PC-9 (cell line): ENCODE results near the gene IQSEC3. TPM values are rescaled to one million over a fixed set of nuclear protein-coding genes. Genes with fewer than 3 reads are reported as not detected.
A peak's percentile ranks its signal among the peaks of the same experiment; 100 is the strongest.

Source experiments
- BruUV-seq: library from RNA; stranded (reverse); fragments of 400-500 nt; replicated peaks from 2 replicates; lab custom pipeline; 2021; lab: Mats Ljungman, UMichigan
- CTCF ChIA-PET: fragments of 300-600 bp; sonication (Branson Sonifier 250); formaldehyde crosslinking; loops from one replicate; lab custom pipeline; 2022; ENCODE audit warnings: antibody characterized with exemption; lab: Charles Lee
- POLR2A ChIA-PET: fragments of 300-600 bp; sonication (Branson Sonifier 250); formaldehyde crosslinking; loops from one replicate; lab custom pipeline; 2022; ENCODE audit warnings: antibody characterized with exemption; ENCODE audit not compliant: unreplicated experiment; lab: Charles Lee
- DNase-seq, 2 experiments: peaks; one replicate each; pipeline versions ENCODE4 v3.0.0 to v3.0.0-alpha.2; 2015 to 2022; ENCODE audit warnings: mixed read lengths in 1 of 2
- H2AFZ ChIP-seq: fragments of 200-600 bp; sonication (generic); 2 replicates; pipeline ENCODE4 v1.8.1; 2017; ENCODE audit warnings: antibody characterized with exemption
- H3F3A ChIP-seq: fragments of 200-600 bp; sonication (generic); 2 replicates; pipeline ENCODE4 v1.8.1; 2017; ENCODE audit warnings: antibody characterized with exemption, mild to moderate bottlenecking, low read depth; ENCODE audit not compliant: insufficient read depth
- H3K27ac ChIP-seq: fragments of 200-600 bp; sonication (generic); 2 replicates; pipeline ENCODE4 v1.6.1; 2016; ENCODE audit warnings: mixed run types
- H3K27me3 ChIP-seq: fragments of 200-600 bp; sonication (generic); 2 replicates; pipeline ENCODE4 v1.6.1; 2016; ENCODE audit warnings: low read depth, mixed run types; ENCODE audit not compliant: insufficient read depth
- H3K36me3 ChIP-seq: fragments of 200-600 bp; sonication (generic); 2 replicates; pipeline ENCODE4 v1.6.1; 2016; ENCODE audit warnings: low read depth, mixed run types
- H3K4me1 ChIP-seq: fragments of 200-600 bp; sonication (generic); replicated peaks from 2 replicates; pipeline ENCODE4 v1.6.1; 2016; ENCODE audit warnings: mixed run types; ENCODE audit not compliant: insufficient read depth
- H3K4me2 ChIP-seq: fragments of 200-600 bp; sonication (generic); 2 replicates; pipeline ENCODE4 v1.6.1; 2017; ENCODE audit warnings: mixed run types
- H3K4me3 ChIP-seq: fragments of 200-600 bp; sonication (generic); 2 replicates; pipeline ENCODE4 v1.6.1; 2016; ENCODE audit warnings: mixed run types
- H3K79me2 ChIP-seq: fragments of 200-600 bp; sonication (generic); 2 replicates; pipeline ENCODE4 v1.6.1; 2017; ENCODE audit warnings: low read depth, mixed run types
- H3K9me2 ChIP-seq: fragments of 200-600 bp; sonication (generic); 2 replicates; pipeline ENCODE4 v1.8.1; 2017; ENCODE audit warnings: mild to moderate bottlenecking; ENCODE audit not compliant: insufficient read depth
- H3K9me3 ChIP-seq: fragments of 200-600 bp; sonication (generic); 2 replicates; pipeline ENCODE4 v1.8.1; 2016; ENCODE audit warnings: low read depth; ENCODE audit not compliant: insufficient read depth
- H4K20me1 ChIP-seq: fragments of 200-600 bp; sonication (generic); 2 replicates; pipeline ENCODE4 v1.8.1; 2017; ENCODE audit not compliant: insufficient read depth
- EZH2 ChIP-seq: fragments of 200-600 bp; sonication (generic); IDR thresholded peaks from 2 replicates; pipeline ENCODE4 v1.8.0; 2017; ENCODE audit warnings: antibody characterized with exemption, low read depth
- intact Hi-C: fragments of 100-400 bp; cut with micrococcal nuclease; formaldehyde crosslinking; loops from one replicate; pipeline ENCODE4 v1.10.0; 2022; ENCODE audit not compliant: unreplicated experiment
- total RNA-seq: library from RNA; stranded (reverse); gene quantifications from 2 replicates; pipeline ENCODE4 v1.2.3, GENCODE V29; 2021
- TF ChIP-seq, protein P1 (sequence below): fragments of 200-600 bp; sonication (generic); conservative IDR thresholded peaks from 2 replicates; pipeline ENCODE4 v1.6.1; 2017; ENCODE audit warnings: mixed run types, antibody characterized with exemption, mild to moderate bottlenecking, moderate library complexity

IQSEC3 gene
- total RNA-seq, 1 experiment from 2014 or later: not detected

DNA sequence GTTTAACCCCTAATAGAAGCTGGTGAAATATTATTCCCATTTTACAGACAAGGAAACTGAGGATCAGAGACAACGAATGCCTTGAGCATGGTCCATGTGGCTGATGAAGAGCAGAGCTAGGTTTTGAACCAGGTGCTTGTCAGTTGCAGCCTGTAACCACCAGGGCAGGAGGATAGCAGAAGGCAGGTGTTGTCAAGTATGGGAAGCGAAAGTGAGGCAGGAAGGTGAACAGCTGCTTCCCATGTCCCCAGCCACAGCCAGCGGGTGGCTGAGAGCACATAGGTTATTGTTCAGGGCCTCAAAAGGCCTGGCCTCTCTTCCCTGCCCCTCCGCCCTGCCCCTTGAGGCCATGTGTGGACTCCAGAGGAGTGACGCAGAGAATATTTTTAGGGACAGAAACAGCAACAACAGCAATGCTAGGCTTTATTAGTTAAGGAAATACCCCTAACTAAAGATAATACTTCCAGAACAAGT, 39.6 kb downstream of the IQSEC3 start:
- ChIA-PET POLR2A (no interaction called here), CTCF (interaction anchor here (0.7 kb wide), 1 partner anchor 114 kb away, joined by 4 read pairs; no protein-coding TSS in a partner anchor)
- no peaks in the 10 kb centered on the region; the same call in 1 of the 2 replicates for H3F3A ChIP-seq
- no peak for DNase-seq
- H3K36me3 ChIP-seq: no peaks in the 10 kb centered on the region
- no peak overlapping the region for H3K4me3 ChIP-seq
- no peaks in the 10 kb centered on the region for H3K9me2 ChIP-seq
- H3K4me2 ChIP-seq: no peak overlapping the region
- BruUV-seq: no TSS peak
- no peak overlapping the region for H2AFZ ChIP-seq
- no peaks in the 10 kb centered on the region for H3K79me2 ChIP-seq
- no peak for TF ChIP-seq EZH2
- TF ChIP-seq, protein P1, sequence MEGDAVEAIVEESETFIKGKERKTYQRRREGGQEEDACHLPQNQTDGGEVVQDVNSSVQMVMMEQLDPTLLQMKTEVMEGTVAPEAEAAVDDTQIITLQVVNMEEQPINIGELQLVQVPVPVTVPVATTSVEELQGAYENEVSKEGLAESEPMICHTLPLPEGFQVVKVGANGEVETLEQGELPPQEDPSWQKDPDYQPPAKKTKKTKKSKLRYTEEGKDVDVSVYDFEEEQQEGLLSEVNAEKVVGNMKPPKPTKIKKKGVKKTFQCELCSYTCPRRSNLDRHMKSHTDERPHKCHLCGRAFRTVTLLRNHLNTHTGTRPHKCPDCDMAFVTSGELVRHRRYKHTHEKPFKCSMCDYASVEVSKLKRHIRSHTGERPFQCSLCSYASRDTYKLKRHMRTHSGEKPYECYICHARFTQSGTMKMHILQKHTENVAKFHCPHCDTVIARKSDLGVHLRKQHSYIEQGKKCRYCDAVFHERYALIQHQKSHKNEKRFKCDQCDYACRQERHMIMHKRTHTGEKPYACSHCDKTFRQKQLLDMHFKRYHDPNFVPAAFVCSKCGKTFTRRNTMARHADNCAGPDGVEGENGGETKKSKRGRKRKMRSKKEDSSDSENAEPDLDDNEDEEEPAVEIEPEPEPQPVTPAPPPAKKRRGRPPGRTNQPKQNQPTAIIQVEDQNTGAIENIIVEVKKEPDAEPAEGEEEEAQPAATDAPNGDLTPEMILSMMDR: no peak; the same call in 1 of the 2 replicates
- 0 out of 2 replicates have a peak, but pooled peaks cover 4% of the 10 kb centered on the region for H3K4me1 ChIP-seq
- no peak overlapping the region for H3K27ac ChIP-seq
- no peaks in the 10 kb centered on the region for H3K9me3 ChIP-seq
- peaks cover 37% of the 10 kb centered on the region for H3K27me3 ChIP-seq
- no peaks in the 10 kb centered on the region for H4K20me1 ChIP-seq
- intact Hi-C loops: no loop called here

- ChIA-PET CTCF (no interaction called here), POLR2A (interaction anchor here (0.6 kb wide), 1 partner anchor 280 kb away, joined by 4 read pairs; no protein-coding TSS in a partner anchor)
- Histone ChIP-seq H3K79me2 (no peaks in the 10 kb centered on the region), H3K4me3 (no peak overlapping the region), H3F3A (no peaks in the 10 kb centered on the region), H3K36me3 (no peaks in the 10 kb centered on the region), H3K4me1 (0 out of 2 replicates have a peak, but pooled peaks cover 4% of the 10 kb centered on the region), H2AFZ (no peak overlapping the region), H4K20me1 (no peaks in the 10 kb centered on the region), H3K4me2 (no peak overlapping the region), H3K9me2 (no peaks in the 10 kb centered on the region), H3K27ac (no peak overlapping the region), H3K27me3 (peaks cover 40% of the 10 kb centered on the region), H3K9me3 (no peaks in the 10 kb centered on the region)
- no peak for TF ChIP-seq EZH2
- TF ChIP-seq, protein P1: no peak
- intact Hi-C loops: no loop called here
- no TSS peak for BruUV-seq
- peak in 1 of 2 experiments; percentile 33 for DNase-seq
Measured at GRCh38 chr12:108594-108993, 42.0 kb downstream of the IQSEC3 start.

GRCh38 chr12:109446-109845, 42.9 kb downstream of the IQSEC3 start:
- Histone ChIP-seq H3K79me2 (no peaks in the 10 kb centered on the region), H3K9me3 (no peaks in the 10 kb centered on the region), H2AFZ (no peak overlapping the region), H3K36me3 (no peaks in the 10 kb centered on the region), H3F3A (no peaks in the 10 kb centered on the region), H4K20me1 (no peaks in the 10 kb centered on the region), H3K27ac (no peak overlapping the region), H3K4me1 (0 out of 2 replicates have a peak, but pooled peaks cover 4% of the 10 kb centered on the region), H3K4me3 (no peak overlapping the region), H3K9me2 (no peaks in the 10 kb centered on the region), H3K27me3 (peaks cover 49% of the 10 kb centered on the region), H3K4me2 (no peak overlapping the region)
- TF ChIP-seq, protein P1: no peak
- TF ChIP-seq EZH2: no peak
- no TSS peak for BruUV-seq
- DNase-seq: no peak
- POLR2A ChIA-PET: no interaction called here
- intact Hi-C loops: no loop called here
- CTCF ChIA-PET: no interaction called here
